Measurements from ENCODE around the gene IPO9. TPM values are rescaled to one million over a fixed set of nuclear protein-coding genes. Genes with fewer than 3 reads are reported as not detected.

The IPO9 gene
- total and polyA plus RNA-seq, 2 of the 4 experiments (the other 2 are of a cell fraction): 14.0 to 23.4 TPM

- Histone ChIP-seq H3K9me1 (ENCODE audit: insufficient read depth, low read length) (0 out of 2 replicates have a peak, but pooled peaks cover 2% of the 10 kb centered on the region), H3K23ac (ENCODE audit: low read depth, low read length) (no peak overlapping the region), H2BK120ac (ENCODE audit: low read depth, low read length) (no peak overlapping the region), H4K20me1 (ENCODE audit: insufficient read depth, low read length) (peaks cover 3% of the 10 kb centered on the region; the same call in 1 of the 2 replicates), H2AK5ac (ENCODE audit: low read depth, low read length) (no peak overlapping the region), H3K4me2 (ENCODE audit: low read depth, low read length) (no peak overlapping the region), H2BK15ac (ENCODE audit: low read depth, low read length) (no peak overlapping the region), H4K91ac (ENCODE audit: insufficient read depth, low read depth, low read length) (no peak overlapping the region), H3K9ac (ENCODE audit: low read depth, low read length) (no peak overlapping the region), H3K9me3 (ENCODE audit: control insufficient read depth, insufficient read depth, low read length) (no peaks in the 10 kb centered on the region), H2BK5ac (ENCODE audit: low read depth, low read length, poor library complexity, severe bottlenecking) (no peak overlapping the region), H2BK20ac (ENCODE audit: low read depth, low read length) (no peak overlapping the region), H3K4ac (ENCODE audit: low read depth, low read length) (no peak overlapping the region), H3K18ac (ENCODE audit: low read depth, low read length) (no peak overlapping the region), H3K14ac (replicated peaks; ENCODE audit: low read depth, low read length) (no peak overlapping the region), H3K27me3 (ENCODE audit: control insufficient read depth, insufficient read depth, low read length) (no peaks in the 10 kb centered on the region), H2AK9ac (replicated peaks; ENCODE audit: low read depth, low read length, poor library complexity) (no peak overlapping the region), H2AFZ (replicated peaks; ENCODE audit: low read length, poor library complexity) (no peak overlapping the region), H3K36me3 (ENCODE audit: control insufficient read depth, insufficient read depth, low read length) (peaks cover 36% of the 10 kb centered on the region), H3K79me1 (ENCODE audit: low read depth in 1 of 2, low read length in 2 of 2) (peaks cover 3 to 6% of the 10 kb centered on the region in 2 experiments; a peak in 2 of 4 replicates), H3K4me3 (ENCODE audit: insufficient read depth, low read depth, low read length) (no peak overlapping the region), H3K27ac (ENCODE audit: insufficient read depth, low read length) (no peak overlapping the region), H3K56ac (ENCODE audit: extremely low read depth, insufficient read depth, low read length) (no peak overlapping the region), H4K5ac (ENCODE audit: low read depth, low read length) (no peak overlapping the region), H3K4me1 (ENCODE audit: control insufficient read depth, insufficient read depth, low read length) (no peaks in the 10 kb centered on the region; the same call in 1 of the 2 replicates), H4K8ac (ENCODE audit: low read depth in 2 of 2, low read length in 2 of 2) (no peak overlapping the region)
- intact Hi-C loops (cut with micrococcal nuclease): loop anchor here (2.0 kb wide), 1 partner anchor 341 kb away; no protein-coding TSS in a partner anchor
- ATAC-seq (ENCODE audit: low read depth) (peak; percentile 49; the same call in 1 of the 2 replicates), DNase-seq (peak; percentile 27)
- ChIA-PET POLR2A (ENCODE audit: unreplicated experiment) (no interaction called here), CTCF (interaction anchor here (0.6 kb wide), 1 partner anchor 1563 kb away, joined by 5 read pairs; no protein-coding TSS in a partner anchor)
- 50% methylated on average over 2 of the region's 8 CpGs; no CpG with 5 or more reads in 1 of the 2 experiments for WGBS, 2 experiments (ENCODE audit: extremely low coverage in 2 of 2, insufficient read length in 1 of 2)
- in situ Hi-C loops (cut with MboI; ENCODE audit: low sequenced_read_pairs): no loop called here
- BruUV-seq (replicated peaks): TSS peak; percentile 15
- dilution Hi-C loops (cut with HindIII; ENCODE audit: low sequenced_read_pairs, unreplicated experiment): no loop called here
- TF ChIP-seq RAD21 (IDR thresholded peaks at IDR 0.05; ENCODE audit: low read length) (peak; percentile 42; the same call in 1 of the 2 replicates), SMC3 (IDR thresholded peaks at IDR 0.05; ENCODE audit: low read depth, low read length) (peak; percentile 44), MAZ (IDR thresholded peaks at IDR 0.05; ENCODE audit: borderline replicate concordance, low read depth, low read length) (0 out of 2 replicates have a peak, but pooled peaks have one; percentile 42), MXI1 (IDR thresholded peaks at IDR 0.05; ENCODE audit: borderline replicate concordance, low read depth, low read length) (no peak), ELK1 (IDR thresholded peaks at IDR 0.05; ENCODE audit: borderline replicate concordance, low read depth, low read length) (no peak)
- TF ChIP-seq, protein P1, sequence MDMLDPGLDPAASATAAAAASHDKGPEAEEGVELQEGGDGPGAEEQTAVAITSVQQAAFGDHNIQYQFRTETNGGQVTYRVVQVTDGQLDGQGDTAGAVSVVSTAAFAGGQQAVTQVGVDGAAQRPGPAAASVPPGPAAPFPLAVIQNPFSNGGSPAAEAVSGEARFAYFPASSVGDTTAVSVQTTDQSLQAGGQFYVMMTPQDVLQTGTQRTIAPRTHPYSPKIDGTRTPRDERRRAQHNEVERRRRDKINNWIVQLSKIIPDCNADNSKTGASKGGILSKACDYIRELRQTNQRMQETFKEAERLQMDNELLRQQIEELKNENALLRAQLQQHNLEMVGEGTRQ (IDR thresholded peaks at IDR 0.05; ENCODE audit: low read depth, low read length): no peak
- TF ChIP-seq, protein P2, sequence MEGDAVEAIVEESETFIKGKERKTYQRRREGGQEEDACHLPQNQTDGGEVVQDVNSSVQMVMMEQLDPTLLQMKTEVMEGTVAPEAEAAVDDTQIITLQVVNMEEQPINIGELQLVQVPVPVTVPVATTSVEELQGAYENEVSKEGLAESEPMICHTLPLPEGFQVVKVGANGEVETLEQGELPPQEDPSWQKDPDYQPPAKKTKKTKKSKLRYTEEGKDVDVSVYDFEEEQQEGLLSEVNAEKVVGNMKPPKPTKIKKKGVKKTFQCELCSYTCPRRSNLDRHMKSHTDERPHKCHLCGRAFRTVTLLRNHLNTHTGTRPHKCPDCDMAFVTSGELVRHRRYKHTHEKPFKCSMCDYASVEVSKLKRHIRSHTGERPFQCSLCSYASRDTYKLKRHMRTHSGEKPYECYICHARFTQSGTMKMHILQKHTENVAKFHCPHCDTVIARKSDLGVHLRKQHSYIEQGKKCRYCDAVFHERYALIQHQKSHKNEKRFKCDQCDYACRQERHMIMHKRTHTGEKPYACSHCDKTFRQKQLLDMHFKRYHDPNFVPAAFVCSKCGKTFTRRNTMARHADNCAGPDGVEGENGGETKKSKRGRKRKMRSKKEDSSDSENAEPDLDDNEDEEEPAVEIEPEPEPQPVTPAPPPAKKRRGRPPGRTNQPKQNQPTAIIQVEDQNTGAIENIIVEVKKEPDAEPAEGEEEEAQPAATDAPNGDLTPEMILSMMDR (conservative IDR thresholded peaks at IDR 0.05; ENCODE audit: low read depth, low read length): peak; percentile 47
These were observed 47.3 kb downstream of the IPO9 start for GRCh38 chr1:201876148-201876818.
